ENCODE data around the gene ADD2. TPM values are rescaled to one million over a fixed set of nuclear protein-coding genes. Genes with fewer than 3 reads are reported as not detected.

Gene ADD2
- total RNA-seq, 1 experiment from 2014 or later: 124 TPM

DNA sequence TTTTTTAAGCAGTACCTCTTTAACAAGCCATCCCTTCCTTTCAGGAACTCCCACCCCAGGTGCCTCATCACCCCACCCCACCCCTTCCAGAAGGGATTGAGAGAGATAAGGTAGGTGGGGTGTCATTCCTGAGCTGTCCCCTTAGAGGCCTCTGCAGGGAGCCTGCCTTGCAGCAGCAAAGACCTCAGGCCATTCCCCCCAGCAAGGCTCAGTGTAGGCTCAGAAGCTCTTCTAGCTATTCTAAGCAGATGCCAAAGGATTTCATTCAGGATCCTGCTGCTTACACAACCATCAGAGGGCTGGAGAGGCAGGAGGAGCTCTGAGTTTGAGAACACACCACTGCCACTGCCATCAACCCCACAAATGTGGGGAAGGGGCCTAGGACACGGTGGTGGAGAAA is 28.3 kb upstream of the ADD2 start:
- Histone ChIP-seq H2BK15ac (ENCODE audit: low read depth, low read length) (no peak overlapping the region), H3K27ac (ENCODE audit: insufficient read length, low read depth, low read length) (no peak overlapping the region), H2AK5ac (ENCODE audit: insufficient read length, low read length) (no peak overlapping the region), H2BK5ac (ENCODE audit: insufficient read length, low read length) (no peak overlapping the region), H2BK120ac (ENCODE audit: low read depth, low read length, poor library complexity, severe bottlenecking) (no peak overlapping the region), H4K5ac (ENCODE audit: insufficient read length, low read depth, low read length) (no peak overlapping the region), H3K27me3 (ENCODE audit: insufficient read depth, low read length) (peaks cover 14% of the 10 kb centered on the region), H2BK20ac (ENCODE audit: low read depth, low read length, poor library complexity, severe bottlenecking) (no peak overlapping the region), H4K91ac (ENCODE audit: insufficient read length, low read depth, low read length) (no peak overlapping the region), H3T11ph (ENCODE audit: low read length) (no peak overlapping the region), H2AFZ (ENCODE audit: low read length) (no peak overlapping the region), H3K79me2 (ENCODE audit: insufficient read depth, low read length) (no peaks in the 10 kb centered on the region), H2BK12ac (ENCODE audit: insufficient read length, low read depth, low read length) (no peak overlapping the region), H3K9ac (ENCODE audit: extremely low read depth, insufficient read length, low read length) (no peak overlapping the region), H3K4ac (ENCODE audit: low read depth, low read length) (no peak overlapping the region), H3K18ac (ENCODE audit: insufficient read length, low read depth, low read length) (no peak overlapping the region), H3K14ac (ENCODE audit: insufficient read depth, low read length) (no peak overlapping the region), H3K4me1 (ENCODE audit: insufficient read depth, low read length) (no peaks in the 10 kb centered on the region), H4K8ac (replicated peaks; ENCODE audit: insufficient read length, low read depth, low read length) (no peak overlapping the region), H4K20me1 (ENCODE audit: control insufficient read depth, insufficient read depth, insufficient read length) (peaks cover 1% of the 10 kb centered on the region), H3K56ac (ENCODE audit: insufficient read length, low read depth, low read length) (no peak overlapping the region), H3K9me3 (ENCODE audit: control insufficient read depth, low read depth, low read length) (no peaks in the 10 kb centered on the region), H3K4me2 (ENCODE audit: insufficient read depth, insufficient read length, low read length) (no peak overlapping the region), H3K79me1 (ENCODE audit: insufficient read depth, low read depth, low read length, poor library complexity, severe bottlenecking) (no peaks in the 10 kb centered on the region), H3K23ac (ENCODE audit: insufficient read length, low read depth, low read length) (no peak overlapping the region), H3K23me2 (ENCODE audit: insufficient read length, low read depth, low read length, poor library complexity, severe bottlenecking) (no peaks in the 10 kb centered on the region)
- Mint-ChIP-seq H3K4me3 (no peak overlapping the region), H3K4me1 (peaks cover 8 to 13% of the 10 kb centered on the region in 2 experiments), H3K36me3 (ENCODE audit: insufficient read depth in 1 of 3, low read depth in 3 of 3) (peaks cover 7 to 9% (median 8%) of the 10 kb centered on the region in 3 experiments; a peak in 6 of 7 replicates), H3K27ac (no peak overlapping the region), H3K9me3 (peaks cover 9 to 17% of the 10 kb centered on the region in 2 experiments), H3K27me3 (ENCODE audit: low read depth) (peaks cover 96% of the 10 kb centered on the region)
- WGBS (ENCODE audit: extremely low coverage, insufficient read length, low lambda C conversion rate): no CpG with 5 or more reads among the region's 1 CpG
- DNase-seq: no peak
- TF ChIP-seq, protein P1, sequence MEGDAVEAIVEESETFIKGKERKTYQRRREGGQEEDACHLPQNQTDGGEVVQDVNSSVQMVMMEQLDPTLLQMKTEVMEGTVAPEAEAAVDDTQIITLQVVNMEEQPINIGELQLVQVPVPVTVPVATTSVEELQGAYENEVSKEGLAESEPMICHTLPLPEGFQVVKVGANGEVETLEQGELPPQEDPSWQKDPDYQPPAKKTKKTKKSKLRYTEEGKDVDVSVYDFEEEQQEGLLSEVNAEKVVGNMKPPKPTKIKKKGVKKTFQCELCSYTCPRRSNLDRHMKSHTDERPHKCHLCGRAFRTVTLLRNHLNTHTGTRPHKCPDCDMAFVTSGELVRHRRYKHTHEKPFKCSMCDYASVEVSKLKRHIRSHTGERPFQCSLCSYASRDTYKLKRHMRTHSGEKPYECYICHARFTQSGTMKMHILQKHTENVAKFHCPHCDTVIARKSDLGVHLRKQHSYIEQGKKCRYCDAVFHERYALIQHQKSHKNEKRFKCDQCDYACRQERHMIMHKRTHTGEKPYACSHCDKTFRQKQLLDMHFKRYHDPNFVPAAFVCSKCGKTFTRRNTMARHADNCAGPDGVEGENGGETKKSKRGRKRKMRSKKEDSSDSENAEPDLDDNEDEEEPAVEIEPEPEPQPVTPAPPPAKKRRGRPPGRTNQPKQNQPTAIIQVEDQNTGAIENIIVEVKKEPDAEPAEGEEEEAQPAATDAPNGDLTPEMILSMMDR (conservative IDR thresholded peaks at IDR 0.05): no peak

All from H9 (cell line).